Heart left ventricle (tissue), 13 donors: Measurements from ENCODE around the gene RPS6KC1.
"Not testable (repeated sequence)": the region's sequence is repeated elsewhere in the genome, so short reads cannot be mapped to it uniquely, and the experiment has no call there.

Experiments used
- POLR2A ChIP-seq, 2 donors: fragments of 450-650 bp; IDR thresholded peaks; one replicate each; pipeline ENCODE4 v1.6.1; 2017; ENCODE audit warnings: antibody characterized with exemption in 2 of 2, mild to moderate bottlenecking in 2 of 2, moderate library complexity in 2 of 2
- TF ChIP-seq, protein P1 (sequence below), 12 donors: fragments of 200-600 bp; sonication (generic) in 4 of 12; IDR thresholded peaks; one replicate each; pipeline versions ENCODE4 v1.5.0 to v1.8.0; 2018 to 2022; ENCODE audit warnings: antibody characterized with exemption in 12 of 12, mild to moderate bottlenecking in 5 of 12
- donor health status: ischemic (EF 13 %, LVEDD 7.1; RV severe dilation, severe dysfunction).
- donor health status: DM: no; HTN: yes; CAD: no.
- donor health status: DM: no; HTN: no; CAD: no.
- donor health status: ischemic (EF 25% LVEDD 6.9; RV normal size, moderate dysfunction).
- donor health status: ischemic (EF 25% LVEDD 5.7; RV mildly dilated, moderate dysfunction).
- donor health status: ischemic (EF 35%, LVEDD 5.7; RV mildly dilated, moderate dysfunction).
- donor health status: nonischemic (EF 11% LVEDD 7.7; RV severe dilation, severe dysfunction).
- donor health status: DM: yes; HTN: yes; CAD: no.
- donor health status: PGD.
- donor health status: ischemic (EF 29% LVEDD 5.4; RV normal size, mild dysfunction).
- donor health status: nonischemic (EF 23%, LVEDD 6.1; RV moderate dilation, normal function).

- TF ChIP-seq, protein P1, sequence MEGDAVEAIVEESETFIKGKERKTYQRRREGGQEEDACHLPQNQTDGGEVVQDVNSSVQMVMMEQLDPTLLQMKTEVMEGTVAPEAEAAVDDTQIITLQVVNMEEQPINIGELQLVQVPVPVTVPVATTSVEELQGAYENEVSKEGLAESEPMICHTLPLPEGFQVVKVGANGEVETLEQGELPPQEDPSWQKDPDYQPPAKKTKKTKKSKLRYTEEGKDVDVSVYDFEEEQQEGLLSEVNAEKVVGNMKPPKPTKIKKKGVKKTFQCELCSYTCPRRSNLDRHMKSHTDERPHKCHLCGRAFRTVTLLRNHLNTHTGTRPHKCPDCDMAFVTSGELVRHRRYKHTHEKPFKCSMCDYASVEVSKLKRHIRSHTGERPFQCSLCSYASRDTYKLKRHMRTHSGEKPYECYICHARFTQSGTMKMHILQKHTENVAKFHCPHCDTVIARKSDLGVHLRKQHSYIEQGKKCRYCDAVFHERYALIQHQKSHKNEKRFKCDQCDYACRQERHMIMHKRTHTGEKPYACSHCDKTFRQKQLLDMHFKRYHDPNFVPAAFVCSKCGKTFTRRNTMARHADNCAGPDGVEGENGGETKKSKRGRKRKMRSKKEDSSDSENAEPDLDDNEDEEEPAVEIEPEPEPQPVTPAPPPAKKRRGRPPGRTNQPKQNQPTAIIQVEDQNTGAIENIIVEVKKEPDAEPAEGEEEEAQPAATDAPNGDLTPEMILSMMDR (IDR thresholded peaks at IDR 0.05) = not testable (repeated sequence)
- not testable (repeated sequence) for TF ChIP-seq POLR2A (IDR thresholded peaks at IDR 0.05)
Measured at GRCh38 chr1:213160442-213160841, 109.4 kb downstream of the RPS6KC1 start.
